ENCODE measurements around the gene GPR142. TPM values are rescaled to one million over a fixed set of nuclear protein-coding genes. Genes with fewer than 3 reads are reported as not detected.

GPR142 gene
- total and polyA plus RNA-seq, 2 of the 13 experiments (the other 11 are each of a cell fraction or from before 2014, with no cell fraction given), result not detected

DNA sequence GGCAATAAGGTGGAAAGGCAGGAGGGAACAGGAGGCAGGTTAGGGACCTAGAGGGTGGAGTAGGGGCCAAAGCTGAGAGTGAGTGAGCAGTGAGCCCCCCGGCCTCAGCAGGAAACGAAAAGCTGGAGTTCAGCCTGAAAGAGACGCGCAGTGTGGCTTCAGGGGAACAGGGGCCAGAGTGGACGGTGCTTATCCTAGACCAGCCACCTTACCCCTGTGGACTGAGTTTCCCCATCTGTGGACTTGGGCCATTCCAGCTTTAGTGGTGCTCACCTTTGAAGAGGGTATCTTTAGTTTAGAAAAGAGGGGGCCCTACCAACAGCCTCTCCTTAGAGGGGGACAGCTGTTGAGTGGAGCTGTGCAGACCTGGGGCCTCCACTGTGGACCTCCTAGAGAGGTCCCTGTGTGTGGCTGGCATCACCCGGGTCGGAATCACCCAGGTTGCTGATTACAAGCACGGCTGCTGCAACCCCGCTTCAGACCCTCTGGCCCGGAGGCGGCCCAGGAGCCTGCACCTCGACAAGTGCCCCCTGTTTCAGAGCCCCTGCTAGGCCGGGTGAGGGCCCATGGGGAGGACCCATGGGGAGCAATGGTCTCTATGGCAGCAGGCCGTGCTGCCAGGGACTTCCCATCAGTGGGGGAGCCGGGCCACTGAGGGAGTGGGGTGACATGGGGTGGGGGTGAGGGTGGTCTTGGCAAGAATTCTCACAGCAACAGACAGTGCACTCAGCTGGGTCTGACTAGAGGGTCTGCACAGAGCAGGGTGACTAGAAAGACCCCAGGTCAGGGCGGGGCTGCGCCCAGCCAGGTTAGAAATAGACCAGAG lies 2.6 kb downstream of the GPR142 start:
- no peak for TF ChIP-seq SP2 (CRISPR knock-in tag; IDR thresholded peaks at IDR 0.05)
- TF ChIP-seq GABPB1 (CRISPR knock-in tag; IDR thresholded peaks at IDR 0.05), result no peak
- TF ChIP-seq, protein P1, sequence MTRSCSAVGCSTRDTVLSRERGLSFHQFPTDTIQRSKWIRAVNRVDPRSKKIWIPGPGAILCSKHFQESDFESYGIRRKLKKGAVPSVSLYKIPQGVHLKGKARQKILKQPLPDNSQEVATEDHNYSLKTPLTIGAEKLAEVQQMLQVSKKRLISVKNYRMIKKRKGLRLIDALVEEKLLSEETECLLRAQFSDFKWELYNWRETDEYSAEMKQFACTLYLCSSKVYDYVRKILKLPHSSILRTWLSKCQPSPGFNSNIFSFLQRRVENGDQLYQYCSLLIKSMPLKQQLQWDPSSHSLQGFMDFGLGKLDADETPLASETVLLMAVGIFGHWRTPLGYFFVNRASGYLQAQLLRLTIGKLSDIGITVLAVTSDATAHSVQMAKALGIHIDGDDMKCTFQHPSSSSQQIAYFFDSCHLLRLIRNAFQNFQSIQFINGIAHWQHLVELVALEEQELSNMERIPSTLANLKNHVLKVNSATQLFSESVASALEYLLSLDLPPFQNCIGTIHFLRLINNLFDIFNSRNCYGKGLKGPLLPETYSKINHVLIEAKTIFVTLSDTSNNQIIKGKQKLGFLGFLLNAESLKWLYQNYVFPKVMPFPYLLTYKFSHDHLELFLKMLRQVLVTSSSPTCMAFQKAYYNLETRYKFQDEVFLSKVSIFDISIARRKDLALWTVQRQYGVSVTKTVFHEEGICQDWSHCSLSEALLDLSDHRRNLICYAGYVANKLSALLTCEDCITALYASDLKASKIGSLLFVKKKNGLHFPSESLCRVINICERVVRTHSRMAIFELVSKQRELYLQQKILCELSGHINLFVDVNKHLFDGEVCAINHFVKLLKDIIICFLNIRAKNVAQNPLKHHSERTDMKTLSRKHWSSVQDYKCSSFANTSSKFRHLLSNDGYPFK (CRISPR knock-in tag; IDR thresholded peaks at IDR 0.05; ENCODE audit: borderline replicate concordance), result no peak
- no peak for TF ChIP-seq HMG20B (CRISPR knock-in tag; conservative IDR thresholded peaks at IDR 0.05)
- TF ChIP-seq HOXA5 (CRISPR knock-in tag; IDR thresholded peaks at IDR 0.05), result no peak
- no peak for TF ChIP-seq ZFP41 (CRISPR knock-in tag; IDR thresholded peaks at IDR 0.05; ENCODE audit: borderline replicate concordance)
- TF ChIP-seq ZNF883 (CRISPR knock-in tag; IDR thresholded peaks at IDR 0.05; ENCODE audit: not compliant biosample characterization), result no peak
- TF ChIP-seq HNRNPL (IDR thresholded peaks at IDR 0.05; ENCODE audit: low read depth, low read length), result no peak
- no peak for TF ChIP-seq KMT2A (CRISPR knock-in tag; IDR thresholded peaks at IDR 0.05)
- TF ChIP-seq CENPT (CRISPR knock-in tag; IDR thresholded peaks at IDR 0.05; ENCODE audit: low read depth), result no peak
- TF ChIP-seq RXRB (CRISPR knock-in tag; IDR thresholded peaks at IDR 0.05; ENCODE audit: borderline replicate concordance), result no peak
- no peak for TF ChIP-seq TOPORS (CRISPR knock-in tag; IDR thresholded peaks at IDR 0.05)
- no peak for TF ChIP-seq ZNF17 (CRISPR knock-in tag; IDR thresholded peaks at IDR 0.05)
- no peak for TF ChIP-seq AHR (CRISPR knock-in tag; IDR thresholded peaks at IDR 0.05)
- no peak for TF ChIP-seq ZFP62 (CRISPR knock-in tag; IDR thresholded peaks at IDR 0.05)
- no peak for TF ChIP-seq HES4 (CRISPR knock-in tag; IDR thresholded peaks at IDR 0.05; ENCODE audit: borderline replicate concordance)
- TF ChIP-seq STAT5B (CRISPR knock-in tag; IDR thresholded peaks at IDR 0.05), result no peak
- no peaks in the 10 kb centered on the region for H3K36me3 ChIP-seq (replicated peaks in 1 of 2; ENCODE audit: control insufficient read depth in 1 of 2, insufficient read depth in 2 of 2, low read length in 2 of 2)
- no peak overlapping the region for H3K9ac ChIP-seq (ENCODE audit: insufficient read depth, low read depth, low read length)
- no peak overlapping the region for H2AFZ ChIP-seq (ENCODE audit: low read length)
- in situ Hi-C loops (cut with HindIII; ENCODE audit: extremely low pct_ligation_motif_present, low pct_unique_long_range_greater_than_20kb) (no loop called here), intact Hi-C loops (cut with micrococcal nuclease; ENCODE audit: unreplicated experiment) (loop anchor here (5.0 kb wide), 1 partner anchor 162 kb away; the partner anchor contains the start of gene CD300LB)
- no peaks in the 10 kb centered on the region for H3K79me2 ChIP-seq (ENCODE audit: insufficient read depth, low read length)
- peaks cover 18% of the 10 kb centered on the region for H3K4me1 ChIP-seq (ENCODE audit: insufficient read depth, low read length)
- no peak for ATAC-seq
- no peak for FAIRE-seq
- no peak for DNase-seq (ENCODE audit: low spot score)
- ChIA-PET CTCF (ENCODE audit: low intra/inter-chr PET ratio, low total read pairs) (interaction anchor here (3.8 kb wide), 1 partner anchor 124 kb away, joined by 29 read pairs; no protein-coding TSS in a partner anchor), POLR2A (no interaction called here)
- H4K20me1 ChIP-seq (ENCODE audit: insufficient read depth, low read length), result no peaks in the 10 kb centered on the region
- no peaks in the 10 kb centered on the region for H3K9me3 ChIP-seq (ENCODE audit: low read length)
- peaks cover 1 to 35% of the 10 kb centered on the region in 2 experiments; a peak in 4 of 5 replicates for H3K27me3 ChIP-seq (ENCODE audit: control insufficient read depth in 1 of 2, insufficient read depth in 2 of 2, low read length in 2 of 2)
- 64% methylated on average over 6 of the region's 17 CpGs for WGBS (ENCODE audit: low lambda C conversion rate)
- no peak overlapping the region for H3K4me2 ChIP-seq (ENCODE audit: low read depth, low read length)
- no peak overlapping the region for H3K4me3 ChIP-seq (replicated peaks in 1 of 3; ENCODE audit: insufficient read depth in 1 of 3, low read depth in 2 of 3, low read length in 3 of 3)
- BruUV-seq (replicated peaks), result no TSS peak
- H3K27ac ChIP-seq (ENCODE audit: extremely low read length, insufficient read depth, low read length), result no peak overlapping the region

Measured in HepG2 (cell line).